SK-N-SH (cell line): Measurements from ENCODE around the gene PODXL.

Experiments used
- CHD2 ChIP-seq: fragments of 150-350 bp; IDR thresholded peaks from 2 replicates; pipeline ENCODE4 v1.6.1; 2018; ENCODE audit warnings: low read length; ENCODE audit not compliant: partially characterized antibody
- CTCF ChIP-seq: fragments of 200-600 bp; sonication (generic); IDR thresholded peaks from 2 replicates; pipeline ENCODE4 v1.6.1; 2017; ENCODE audit warnings: antibody characterized with exemption, mild to moderate bottlenecking, moderate library complexity
- FOXM1 ChIP-seq: IDR thresholded peaks from 2 replicates; pipeline ENCODE4 v1.4.0; 2012; ENCODE audit warnings: low read depth, mild to moderate bottlenecking
- GABPA ChIP-seq: IDR thresholded peaks from 2 replicates; pipeline ENCODE4 v1.4.0; 2012; ENCODE audit warnings: low read depth, mild to moderate bottlenecking
- MAX ChIP-seq: IDR thresholded peaks from 2 replicates; pipeline ENCODE4 v1.4.0; 2012; ENCODE audit warnings: low read depth
- POLR2AphosphoS5 ChIP-seq: IDR thresholded peaks from 2 replicates; pipeline ENCODE4 v1.6.1; 2012; ENCODE audit warnings: low read depth, low read length
- TEAD4 ChIP-seq: IDR thresholded peaks from 2 replicates; pipeline ENCODE4 v1.4.0; 2012; ENCODE audit warnings: mild to moderate bottlenecking, borderline replicate concordance; ENCODE audit not compliant: insufficient read depth
- YY1 ChIP-seq: IDR thresholded peaks from 2 replicates; pipeline ENCODE4 v1.4.0; 2012; ENCODE audit warnings: low read depth, mild to moderate bottlenecking
- ZBTB33 ChIP-seq: IDR thresholded peaks from 2 replicates; pipeline ENCODE4 v1.4.0; 2012; ENCODE audit warnings: low read depth, borderline replicate concordance

GRCh38 chr7:131527456-131527855 is 29.0 kb downstream of the PODXL start:
- TF ChIP-seq ZBTB33: no peak
- TF ChIP-seq CTCF: no peak
- TF ChIP-seq GABPA: no peak
- no peak for TF ChIP-seq FOXM1
- no peak for TF ChIP-seq POLR2AphosphoS5
- no peak for TF ChIP-seq CHD2
- no peak for TF ChIP-seq TEAD4
- TF ChIP-seq YY1: no peak
- TF ChIP-seq MAX: no peak
